ENCODE measurements around the gene ANKRD28.

GRCh38 chr3:15795651-15796308 lies 2.0 kb downstream of the ANKRD28 start:
- no peak for TF ChIP-seq POLR2A (IDR thresholded peaks at IDR 0.05)
- no peak for TF ChIP-seq EP300 (IDR thresholded peaks at IDR 0.05)
- TF ChIP-seq, protein P1, sequence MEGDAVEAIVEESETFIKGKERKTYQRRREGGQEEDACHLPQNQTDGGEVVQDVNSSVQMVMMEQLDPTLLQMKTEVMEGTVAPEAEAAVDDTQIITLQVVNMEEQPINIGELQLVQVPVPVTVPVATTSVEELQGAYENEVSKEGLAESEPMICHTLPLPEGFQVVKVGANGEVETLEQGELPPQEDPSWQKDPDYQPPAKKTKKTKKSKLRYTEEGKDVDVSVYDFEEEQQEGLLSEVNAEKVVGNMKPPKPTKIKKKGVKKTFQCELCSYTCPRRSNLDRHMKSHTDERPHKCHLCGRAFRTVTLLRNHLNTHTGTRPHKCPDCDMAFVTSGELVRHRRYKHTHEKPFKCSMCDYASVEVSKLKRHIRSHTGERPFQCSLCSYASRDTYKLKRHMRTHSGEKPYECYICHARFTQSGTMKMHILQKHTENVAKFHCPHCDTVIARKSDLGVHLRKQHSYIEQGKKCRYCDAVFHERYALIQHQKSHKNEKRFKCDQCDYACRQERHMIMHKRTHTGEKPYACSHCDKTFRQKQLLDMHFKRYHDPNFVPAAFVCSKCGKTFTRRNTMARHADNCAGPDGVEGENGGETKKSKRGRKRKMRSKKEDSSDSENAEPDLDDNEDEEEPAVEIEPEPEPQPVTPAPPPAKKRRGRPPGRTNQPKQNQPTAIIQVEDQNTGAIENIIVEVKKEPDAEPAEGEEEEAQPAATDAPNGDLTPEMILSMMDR (IDR thresholded peaks at IDR 0.05) = no peak

All from ovary (tissue), 3 donors.